Fibroblast of mammary gland (primary cell): ENCODE measurements around the gene ARHGAP6.
A peak's percentile ranks its signal among the peaks of the same experiment; 100 is the strongest.
"Not testable (repeated sequence)": the region's sequence is repeated elsewhere in the genome, so short reads cannot be mapped to it uniquely, and the experiment has no call there.

Experiments used
- DNase-seq: peaks from one replicate; pipeline ENCODE4 v3.0.0-alpha.2; 2010; ENCODE audit warnings: low read depth
- H3K4me3 ChIP-seq: 2 replicates; pipeline ENCODE4 v1.5.1; 2011; ENCODE audit warnings: low read depth, mild to moderate bottlenecking, low read length, moderate library complexity; ENCODE audit not compliant: control insufficient read depth
- CTCF ChIP-seq: conservative IDR thresholded peaks from 2 replicates; pipeline ENCODE4 v1.5.1; 2011; ENCODE audit warnings: low read depth, low read length, inconsistent platforms; ENCODE audit not compliant: control insufficient read depth, insufficient read depth

ARHGAP6 gene

DNA sequence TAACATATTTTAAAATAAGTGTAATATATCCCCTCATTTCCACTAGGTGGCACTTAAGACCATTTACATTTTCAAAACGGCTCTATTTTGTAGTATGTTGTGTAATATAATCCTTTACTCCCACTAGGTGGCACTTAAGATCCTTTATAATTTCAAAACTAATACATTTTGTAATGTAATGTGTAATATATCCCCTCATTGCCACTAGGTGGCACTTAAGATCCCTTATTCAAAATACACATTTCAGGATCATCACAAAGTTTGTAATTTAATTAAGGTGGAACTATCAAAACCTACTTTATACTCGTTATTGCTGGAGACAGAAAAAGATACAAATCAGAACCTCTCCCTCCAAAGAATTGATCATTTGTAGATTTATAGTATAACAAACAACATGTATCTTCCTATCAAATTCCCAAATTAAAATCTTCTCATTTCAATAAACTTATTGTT lies 132.5 kb downstream of the ARHGAP6 start:
- no peak overlapping the region for H3K4me3 ChIP-seq
- peak; percentile 76 for TF ChIP-seq CTCF
- DNase-seq: peak; percentile 88

- DNase-seq: no peak
- no peak for TF ChIP-seq CTCF
- H3K4me3 ChIP-seq: no peak overlapping the region
Observed at GRCh38 chrX:11532291-11533078, 133.2 kb downstream of the ARHGAP6 start.

GRCh38 chrX:11531226-11531625 lies 134.5 kb downstream of the ARHGAP6 start:
- no peak overlapping the region for H3K4me3 ChIP-seq
- peak; percentile 41 for DNase-seq
- TF ChIP-seq CTCF: peak; percentile 44

- no peak overlapping the region for H3K4me3 ChIP-seq
- peak; percentile 39 for DNase-seq
- no peak for TF ChIP-seq CTCF
Observed at GRCh38 chrX:11530621-11531020, 135.1 kb downstream of the ARHGAP6 start.

GRCh38 chrX:11528623-11529022 lies 137.1 kb downstream of the ARHGAP6 start:
- no peak for DNase-seq
- TF ChIP-seq CTCF: no peak
- no peak overlapping the region for H3K4me3 ChIP-seq

DNA sequence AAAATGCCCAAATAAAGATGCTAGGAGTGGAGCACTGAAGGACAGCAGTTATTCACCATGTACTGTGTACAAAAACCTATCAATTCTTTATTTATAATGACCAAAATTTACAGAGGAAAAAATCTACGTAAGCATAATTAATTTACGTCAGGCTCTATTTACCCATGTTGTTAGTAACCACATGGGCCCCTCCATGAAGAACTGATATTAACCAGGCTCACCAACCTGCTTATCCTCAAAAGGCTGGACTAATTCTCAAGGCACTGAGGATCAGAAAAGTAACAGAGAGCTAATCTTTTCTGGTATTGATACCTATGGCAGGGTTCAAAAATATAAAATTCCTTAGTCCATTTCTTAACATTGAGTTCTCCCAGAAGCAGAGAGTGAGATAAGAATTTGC lies 140.0 kb downstream of the ARHGAP6 start:
- no peak for TF ChIP-seq CTCF
- DNase-seq: no peak
- H3K4me3 ChIP-seq: no peak overlapping the region

DNA sequence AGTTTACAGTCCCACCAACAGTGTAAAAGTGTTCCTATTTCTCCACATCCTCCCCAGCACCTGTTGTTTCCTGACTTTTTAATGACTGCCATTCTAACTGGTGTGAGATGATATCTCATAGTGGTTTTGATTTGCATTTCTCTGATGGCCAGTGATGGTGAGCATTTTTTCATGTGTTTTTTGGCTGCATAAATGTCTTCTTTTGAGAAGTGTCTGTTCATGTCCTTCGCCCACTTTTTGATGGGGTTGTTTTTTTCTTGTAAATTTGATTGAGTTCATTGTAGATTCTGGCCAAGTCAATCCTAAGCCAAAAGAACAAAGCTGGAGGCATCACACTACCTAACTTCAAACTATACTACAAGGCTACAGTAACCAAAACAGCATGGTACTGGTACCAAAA lies 146.5 kb downstream of the ARHGAP6 start:
- not testable (repeated sequence) for H3K4me3 ChIP-seq, DNase-seq
